Stimulated activated CD4-positive, alpha-beta T cell treated with anti-CD3 and anti-CD28 coated beads, TNF-alpha, amount 100 ng/mL, for 4 hours (primary cell): ENCODE results near the gene TRIM73.
"Not testable (repeated sequence)": the region's sequence is repeated elsewhere in the genome, so short reads cannot be mapped to it uniquely, and the experiment has no call there.

Source experiments
- DNase-seq, 3 experiments: peaks; one replicate each; pipeline ENCODE4 v3.0.0-alpha.2; 2020; ENCODE audit warnings: low read depth in 3 of 3

TRIM73 gene

DNA sequence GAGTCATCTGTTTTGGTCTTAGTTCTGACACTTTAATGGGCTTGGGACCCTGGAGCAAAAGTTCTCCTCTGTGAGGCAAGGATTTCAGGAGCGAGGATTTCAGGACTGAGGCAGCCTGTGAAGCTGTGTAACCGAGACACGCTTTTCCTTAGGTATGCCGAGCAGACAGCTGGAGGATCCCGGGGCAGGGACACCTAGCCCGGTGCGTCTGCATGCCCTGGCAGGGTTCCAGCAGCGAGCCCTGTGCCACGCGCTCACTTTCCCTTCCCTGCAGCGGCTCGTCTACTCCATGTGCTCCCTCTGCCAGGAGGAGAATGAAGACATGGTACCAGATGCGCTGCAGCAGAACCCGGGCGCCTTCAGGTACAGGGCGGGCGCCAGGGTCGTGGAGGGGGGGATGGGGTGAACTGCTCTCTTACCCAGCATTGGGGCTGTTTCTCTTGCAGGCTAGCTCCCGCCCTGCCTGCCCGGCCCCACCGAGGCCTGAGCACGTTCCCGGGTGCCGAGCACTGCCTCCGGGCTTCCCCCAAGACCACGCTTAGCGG, 20.5 kb downstream of the TRIM73 start:
- DNase-seq: not testable (repeated sequence)

GRCh38 chr7:75416787-75417186, 21.4 kb downstream of the TRIM73 start:
- not testable (repeated sequence) for DNase-seq

GRCh38 chr7:75418292-75418858, 22.9 kb downstream of the TRIM73 start:
- not testable (repeated sequence) for DNase-seq

DNA sequence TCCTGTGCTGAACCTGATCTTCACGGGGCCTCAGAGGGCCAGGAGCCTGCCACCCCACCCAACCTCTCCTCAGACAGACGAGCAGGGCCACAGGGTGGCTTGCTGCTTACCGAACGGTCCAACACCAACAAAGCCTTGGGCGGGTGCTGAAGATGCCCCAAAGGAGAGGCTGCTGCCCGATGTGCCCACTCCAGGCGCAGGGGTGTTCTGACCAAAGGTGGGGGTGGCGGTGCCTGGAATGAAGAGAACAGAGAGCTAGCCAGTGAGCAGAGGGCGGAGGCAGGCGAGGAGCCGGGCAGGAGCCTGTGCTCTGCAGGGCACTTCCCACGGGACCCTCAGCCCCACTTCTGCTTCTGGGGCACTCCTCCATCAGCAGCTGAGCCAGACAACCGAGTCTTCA, 23.8 kb downstream of the TRIM73 start:
- DNase-seq: not testable (repeated sequence)

GRCh38 chr7:75419693-75420092, 24.3 kb downstream of the TRIM73 start:
- DNase-seq: not testable (repeated sequence)

GRCh38 chr7:75420152-75420551, 24.7 kb downstream of the TRIM73 start:
- not testable (repeated sequence) for DNase-seq

DNA sequence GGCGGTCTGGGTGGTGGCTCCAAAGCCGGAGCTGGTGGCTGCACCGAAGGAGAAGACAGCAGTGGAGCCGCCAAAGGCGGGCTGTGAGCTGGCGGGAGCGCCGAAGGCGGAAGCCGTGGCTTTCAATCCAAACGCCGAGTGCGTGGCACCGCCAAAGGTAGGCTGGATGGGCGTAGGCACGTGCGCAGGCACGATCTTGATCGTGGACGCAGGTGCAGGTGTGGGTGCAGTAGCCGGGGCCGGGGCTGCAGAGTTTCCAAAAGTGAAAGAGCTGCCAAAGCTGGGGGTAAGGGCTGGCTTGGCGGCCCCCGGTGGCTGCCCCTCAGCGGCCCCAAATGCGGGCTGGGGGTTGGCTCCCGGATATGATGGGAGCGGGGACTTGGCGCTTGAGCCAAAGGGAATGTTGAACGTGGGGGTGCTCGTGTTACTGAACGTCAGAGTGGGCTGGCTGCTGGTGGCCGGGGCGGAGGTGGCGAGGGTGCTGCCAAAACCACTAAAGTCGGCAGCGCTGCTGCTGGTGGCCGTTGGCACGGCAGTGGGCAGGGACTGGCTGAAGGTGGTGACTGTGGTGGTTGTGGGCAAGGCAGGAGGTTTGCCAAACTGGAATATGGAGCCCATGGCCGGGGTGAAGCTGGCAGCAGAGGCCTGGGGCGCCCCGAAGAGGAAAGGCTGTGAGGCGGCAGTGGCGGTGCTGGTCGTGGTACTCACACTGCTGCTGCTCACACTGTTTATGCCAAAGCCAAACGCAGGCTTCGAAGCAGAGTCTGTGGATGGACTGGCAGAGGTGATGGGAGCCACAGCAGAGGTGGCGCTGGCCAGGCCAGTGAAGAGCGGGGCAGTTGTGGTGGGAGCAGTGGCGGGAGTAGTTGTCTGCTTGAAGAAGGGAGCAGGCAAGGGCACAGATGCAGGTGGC, 26.6 kb downstream of the TRIM73 start:
- DNase-seq: not testable (repeated sequence)

DNA sequence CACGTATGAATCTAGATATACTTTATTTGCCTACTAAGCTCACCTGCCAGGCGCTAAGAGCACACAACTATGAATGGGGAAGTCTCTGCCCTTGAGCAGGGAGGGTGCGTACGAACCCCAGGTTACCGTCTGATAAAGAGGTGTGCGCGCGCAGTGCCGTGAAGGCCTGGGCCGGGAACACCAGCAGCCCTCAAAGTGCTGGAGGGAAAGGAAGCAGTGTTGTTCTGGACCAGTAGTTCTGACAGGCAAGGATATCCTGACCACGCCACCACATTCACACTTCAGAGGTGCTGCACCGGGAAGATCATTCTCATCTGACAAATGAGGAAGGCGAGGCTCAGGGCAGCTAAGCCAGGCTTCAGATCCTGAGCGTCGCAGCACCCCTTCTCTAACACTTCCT, 28.1 kb downstream of the TRIM73 start:
- not testable (repeated sequence) for DNase-seq

- not testable (repeated sequence) for DNase-seq
Measured at GRCh38 chr7:75439000-75439399, 43.6 kb downstream of the TRIM73 start.

GRCh38 chr7:75442101-75442464, 46.7 kb downstream of the TRIM73 start:
- not testable (repeated sequence) for DNase-seq

GRCh38 chr7:75442465-75443111, 47.2 kb downstream of the TRIM73 start:
- DNase-seq: peak in 2 of 3 experiments; percentile 8 to 15

- DNase-seq: not testable (repeated sequence)
Measured at GRCh38 chr7:75449946-75450345, 54.5 kb downstream of the TRIM73 start.

DNA sequence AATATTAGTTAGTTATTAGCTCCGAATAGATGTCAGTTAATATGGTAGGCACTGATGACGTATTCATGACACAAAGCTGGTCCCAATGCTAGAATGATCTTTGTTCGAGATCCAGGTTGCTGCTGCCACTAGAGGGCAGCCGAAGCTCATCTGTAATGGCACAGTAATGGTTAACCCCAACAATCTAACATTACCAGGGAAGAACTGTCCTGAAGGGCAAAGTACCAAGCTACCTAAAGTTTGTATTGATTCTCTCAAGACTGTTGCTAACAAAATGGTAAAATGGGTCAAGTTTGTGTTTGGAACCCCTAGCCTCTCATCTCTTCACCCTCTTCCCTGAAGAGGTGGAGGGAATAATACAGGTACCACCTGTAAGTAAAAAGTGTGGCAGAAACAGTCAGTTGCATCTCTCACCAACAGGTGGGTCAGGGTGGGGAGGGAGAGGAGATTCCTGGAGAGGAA, 57.1 kb downstream of the TRIM73 start:
- DNase-seq: not testable (repeated sequence)
